Erythroblast (primary cell): ENCODE measurements around the gene NLRP6.

Experiments
- GATA1 ChIP-seq: IDR thresholded peaks from 2 replicates; pipeline ENCODE4 v1.6.1; 2011; ENCODE audit warnings: low read depth, mild to moderate bottlenecking, control low read depth, low read length, moderate library complexity
- POLR2A ChIP-seq: IDR thresholded peaks from 2 replicates; pipeline ENCODE4 v1.6.1; 2011; ENCODE audit warnings: mild to moderate bottlenecking, low read length

DNA sequence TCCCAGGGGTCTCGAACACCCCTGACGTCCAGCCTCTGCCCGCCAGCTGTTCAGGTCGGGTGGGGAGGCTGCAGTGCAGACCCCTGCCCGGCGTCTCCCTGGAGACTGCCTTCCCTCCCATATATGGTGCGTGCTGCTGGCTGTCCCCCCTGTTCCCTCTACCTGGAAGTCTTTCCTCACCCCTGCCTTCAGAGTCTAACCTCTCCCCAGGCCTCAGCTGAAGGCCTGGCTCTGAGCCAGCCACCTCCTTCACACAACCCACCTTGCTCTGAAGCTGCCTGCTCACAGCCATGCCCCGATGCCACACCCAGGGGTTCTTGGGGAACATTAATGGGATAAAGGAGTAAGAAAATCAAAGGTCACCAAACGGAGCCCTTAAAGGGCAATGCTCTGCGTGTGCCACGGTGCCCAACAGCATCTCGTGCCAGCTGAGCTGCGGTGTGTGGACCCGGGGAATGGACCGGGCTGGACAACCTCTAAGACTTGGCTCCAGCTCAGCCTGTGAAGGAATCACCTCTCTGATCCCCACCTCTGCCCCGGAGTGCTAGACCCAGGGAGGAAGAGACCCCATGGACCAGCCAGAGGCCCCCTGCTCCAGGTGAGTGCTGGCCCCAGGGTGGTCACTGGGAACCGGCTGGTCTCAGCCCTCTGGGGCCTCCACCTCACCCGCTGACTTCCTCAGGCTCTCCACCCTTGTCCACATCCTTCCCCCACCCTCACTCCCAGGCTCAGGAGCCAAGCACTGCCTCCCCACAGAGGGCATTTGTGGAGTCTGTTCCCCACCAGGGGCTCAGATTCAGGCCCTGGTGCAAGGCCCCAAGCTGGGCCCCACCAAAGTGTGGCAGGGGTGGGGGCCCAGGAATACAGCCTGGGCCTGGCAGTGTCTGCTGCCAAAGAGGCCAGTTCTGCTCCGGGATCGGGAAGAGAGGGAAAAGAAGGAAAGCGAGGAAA, at the start of gene NLRP6:
- TF ChIP-seq POLR2A (no peak), GATA1 (no peak)
